ENCODE measurements around the gene WDR3.

WDR3 gene

DNA sequence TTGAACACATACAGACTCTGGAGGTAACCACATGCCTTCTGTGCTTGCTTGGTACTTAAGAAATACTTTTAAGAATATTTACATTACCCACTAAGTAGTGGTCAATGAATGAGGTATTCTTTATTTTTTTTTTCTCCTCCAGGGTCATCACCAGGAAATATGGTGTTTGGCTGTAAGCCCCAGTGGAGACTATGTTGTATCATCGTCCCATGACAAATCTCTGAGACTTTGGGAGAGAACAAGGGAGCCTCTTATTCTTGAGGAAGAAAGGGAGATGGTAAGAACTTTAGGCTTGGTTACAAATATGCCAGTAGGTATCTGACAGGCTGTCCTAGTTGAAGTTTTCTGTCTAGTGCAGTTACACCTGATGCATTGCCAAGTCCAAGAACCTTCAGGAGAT, 22.8 kb downstream of the WDR3 start:
- no peak for DNase-seq (ENCODE audit: low spot score)

- no peak for DNase-seq (ENCODE audit: low spot score)
These were observed 29.8 kb downstream of the WDR3 start for GRCh38 chr1:117959364-117959763.

DNA sequence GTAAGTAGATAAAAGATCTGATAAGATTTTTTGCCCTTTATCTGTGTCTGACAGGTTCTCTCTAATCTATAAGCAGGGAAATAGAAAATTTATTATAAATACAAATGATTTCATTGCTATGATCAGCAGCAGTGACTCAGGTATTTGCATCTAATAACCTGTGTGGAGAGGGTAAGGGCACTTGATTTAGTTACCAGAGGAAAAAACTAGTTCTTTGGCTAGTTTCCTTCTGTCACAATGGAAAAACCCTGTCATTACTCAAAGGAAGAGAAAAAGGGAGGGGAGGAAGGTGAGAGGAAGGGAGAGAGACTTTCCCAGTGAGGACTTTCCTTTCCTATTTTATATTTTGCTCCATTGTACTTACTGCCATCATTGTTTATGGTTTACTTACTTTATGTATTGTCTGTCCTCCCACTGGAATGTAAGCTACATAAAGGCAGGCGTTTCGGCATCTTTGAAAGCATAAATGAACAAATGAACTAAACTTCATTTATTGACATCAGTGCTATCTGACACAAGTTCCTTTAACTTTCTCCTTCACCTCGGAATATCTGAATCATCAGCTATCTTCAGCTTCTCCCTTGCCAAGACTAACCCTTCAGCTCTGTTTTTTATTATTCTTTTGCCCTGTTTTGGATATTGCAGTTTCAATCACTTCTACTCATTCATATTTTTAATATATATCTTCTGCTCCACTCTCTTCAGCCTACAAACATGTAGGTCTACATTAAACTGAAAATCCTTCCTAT, 34.9 kb downstream of the WDR3 start:
- DNase-seq (ENCODE audit: low spot score), result no peak

GRCh38 chr1:117967477-117967876, 37.9 kb downstream of the WDR3 start:
- peak; percentile 68 for DNase-seq (ENCODE audit: low spot score)

DNA sequence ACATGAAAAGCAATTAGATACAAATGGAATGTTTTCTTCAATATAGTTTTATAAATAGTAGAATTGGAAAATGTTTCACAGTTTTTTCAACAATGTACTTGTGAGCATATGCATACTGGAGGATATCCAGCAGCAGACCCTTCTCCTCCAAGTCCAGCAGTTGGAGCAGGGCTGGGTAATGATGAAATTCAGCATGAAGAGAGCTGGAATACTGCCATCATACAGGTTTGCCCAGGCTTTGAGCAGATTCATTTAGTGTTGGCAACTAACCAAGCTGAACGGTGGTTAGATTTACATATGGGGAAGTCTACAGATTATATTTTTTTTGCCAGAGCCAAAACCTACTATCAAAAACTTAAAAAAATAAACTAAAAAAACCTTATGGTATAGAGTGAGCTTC, 38.3 kb downstream of the WDR3 start:
- DNase-seq (ENCODE audit: low spot score), result peak; percentile 13

DNA sequence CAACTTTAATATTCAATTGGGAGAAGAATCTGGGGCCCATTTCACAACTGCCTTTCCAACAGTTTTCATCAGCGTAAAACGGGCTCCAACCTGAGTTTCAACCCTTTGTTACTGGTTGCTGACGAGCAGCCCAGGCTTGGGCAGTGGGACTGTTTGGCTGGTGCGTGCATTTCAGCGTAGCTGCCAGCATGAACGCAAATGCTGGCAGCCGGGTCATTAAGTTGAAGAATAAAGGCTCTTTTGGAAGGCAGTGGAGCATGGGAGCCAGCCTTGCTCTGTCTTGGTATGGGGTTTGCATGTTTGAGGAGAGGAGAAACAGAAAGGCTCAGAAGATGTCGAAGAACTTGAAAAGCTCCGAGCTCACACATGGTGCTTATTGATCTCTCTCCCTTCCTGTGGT, 40.7 kb downstream of the WDR3 start:
- no peak for DNase-seq (ENCODE audit: low spot score)

DNA sequence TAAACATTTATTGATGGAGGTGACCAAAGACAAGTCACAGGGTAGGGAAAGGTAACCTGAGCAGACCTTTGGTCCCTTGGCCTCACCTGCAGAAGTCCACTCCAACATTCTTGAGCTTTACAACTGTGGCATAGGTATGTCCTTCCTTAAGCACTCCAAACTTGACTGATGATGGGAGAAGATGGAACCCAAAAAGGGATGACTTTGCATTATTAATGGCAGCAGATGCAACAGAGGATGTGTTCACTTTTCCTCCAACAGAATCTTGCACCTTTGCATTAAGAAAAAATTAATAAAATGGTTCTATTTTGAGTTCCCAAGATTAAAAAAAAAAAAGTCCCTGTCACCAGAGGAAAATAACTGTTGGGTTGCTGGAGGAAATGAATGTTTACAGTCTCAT, 42.2 kb downstream of the WDR3 start:
- no peak for DNase-seq (ENCODE audit: low spot score)

GRCh38 chr1:117976381-117976780, 46.8 kb downstream of the WDR3 start:
- no peak for DNase-seq (ENCODE audit: low spot score)

DNA sequence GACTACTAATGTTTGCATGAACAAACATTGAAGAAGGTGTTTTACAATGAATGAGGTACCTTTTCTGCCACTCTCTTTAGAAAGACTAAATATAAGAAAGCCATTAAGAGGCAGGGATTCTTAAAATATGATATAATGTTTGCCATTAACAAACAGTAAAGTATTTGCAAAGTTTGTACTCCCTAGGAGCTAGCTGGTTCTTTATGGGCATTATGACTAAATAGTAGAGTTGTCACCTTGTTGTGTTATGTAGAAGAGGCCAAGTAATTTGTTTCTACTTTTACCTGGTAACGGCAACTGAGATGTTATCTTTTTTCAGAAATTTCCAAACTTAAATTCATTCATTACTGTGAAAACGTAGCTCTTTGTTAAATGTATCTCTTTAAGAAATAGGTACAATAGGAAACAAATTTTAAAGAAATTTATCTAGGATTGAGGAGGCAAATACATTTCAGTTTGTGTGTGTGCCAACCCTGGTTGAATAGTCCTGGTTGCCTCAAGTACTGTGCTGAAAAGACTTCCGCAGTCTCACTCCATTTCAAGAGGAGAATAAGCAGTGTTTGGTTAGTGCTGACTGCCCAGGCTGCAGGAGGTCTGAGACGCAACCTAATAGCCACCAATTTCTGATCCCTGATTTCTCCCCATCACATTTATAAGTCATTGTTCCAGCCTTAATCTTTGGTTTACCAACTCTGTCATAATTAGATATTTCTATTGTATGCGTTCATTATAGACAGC, 52.1 kb downstream of the WDR3 start:
- DNase-seq (ENCODE audit: low spot score), result no peak

GRCh38 chr1:117985239-117985638, 55.7 kb downstream of the WDR3 start:
- DNase-seq (ENCODE audit: low spot score), result no peak

GRCh38 chr1:117985973-117986372, 56.4 kb downstream of the WDR3 start:
- no peak for DNase-seq (ENCODE audit: low spot score)

DNA sequence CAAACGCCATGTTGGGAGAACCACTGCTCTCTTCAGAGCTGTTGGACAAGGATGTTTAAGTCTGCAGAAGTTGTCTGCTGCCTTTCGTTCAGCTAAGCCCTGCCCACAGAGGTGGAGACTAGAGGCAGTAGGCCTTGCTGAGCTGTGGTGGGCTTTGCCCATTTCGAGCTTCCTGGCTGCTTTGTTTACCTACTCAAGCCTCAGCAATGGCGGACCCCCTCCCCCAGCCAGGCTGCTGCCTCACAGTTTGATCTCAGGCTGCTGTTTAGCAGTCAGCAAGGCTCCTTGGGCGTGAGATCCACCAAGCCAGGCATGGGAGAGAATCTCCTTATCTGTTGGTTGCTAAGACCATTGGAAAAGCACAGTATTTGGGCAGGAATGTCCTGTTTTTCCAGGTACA, 74.8 kb downstream of the WDR3 start:
- no peak for DNase-seq (ENCODE audit: low spot score)

DNA sequence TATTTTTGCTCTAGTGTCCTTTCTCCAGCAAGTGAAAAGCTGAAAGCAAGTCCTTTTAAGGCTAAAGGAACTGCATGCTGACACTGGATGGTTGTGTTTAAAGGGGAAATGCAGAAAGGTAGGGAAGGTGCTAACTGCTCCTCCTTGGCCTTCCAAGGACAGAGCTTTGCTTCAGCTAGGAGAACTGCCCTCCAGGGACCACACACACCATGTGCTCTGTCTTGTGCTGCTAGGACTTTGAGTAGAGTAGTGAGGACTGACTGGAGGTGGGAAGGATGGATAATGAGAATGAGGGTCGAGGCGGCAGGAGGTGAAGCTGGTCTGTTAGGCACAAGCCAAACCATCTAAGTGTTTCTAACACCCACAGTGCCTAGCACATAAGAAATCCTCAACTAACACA, 77.9 kb downstream of the WDR3 start:
- DNase-seq (ENCODE audit: low spot score), result no peak

GRCh38 chr1:118008011-118008410, 78.5 kb downstream of the WDR3 start:
- DNase-seq (ENCODE audit: low spot score), result no peak

GRCh38 chr1:118012515-118013124, 83.1 kb downstream of the WDR3 start:
- DNase-seq (ENCODE audit: low spot score), result no peak

GRCh38 chr1:118013336-118013735, 83.8 kb downstream of the WDR3 start:
- no peak for DNase-seq (ENCODE audit: low spot score)

DNA sequence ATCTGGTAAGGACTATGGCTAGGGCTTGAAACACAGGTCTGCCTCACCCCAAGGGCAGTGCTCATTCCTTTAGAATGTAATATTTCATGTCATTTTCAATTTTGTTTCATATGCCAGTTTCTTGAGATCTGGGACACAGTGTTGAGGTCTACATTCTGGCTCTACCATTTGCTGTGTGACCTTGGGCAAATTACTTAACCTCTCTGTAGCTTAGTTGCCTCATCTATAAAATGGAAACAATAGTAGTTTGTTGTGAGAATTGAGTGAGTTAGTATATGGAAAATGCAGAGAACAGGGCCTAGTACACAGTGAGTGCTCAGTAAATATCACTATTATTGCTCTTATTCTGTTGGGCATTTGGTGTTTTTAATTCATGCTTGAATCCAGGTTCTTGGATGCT, 84.4 kb downstream of the WDR3 start:
- DNase-seq (ENCODE audit: low spot score), result no peak
